Measurements from ENCODE around the gene TREML4. TPM values are rescaled to one million over a fixed set of nuclear protein-coding genes. Genes with fewer than 3 reads are reported as not detected.

Gene TREML4
- total RNA-seq, 2 donors from 2014 or later = not detected

- DNase-seq (ENCODE audit: low spot score) = peak; percentile 32
- Histone ChIP-seq H3K27me3 (no peaks in the 10 kb centered on the region), H3K36me3 (no peaks in the 10 kb centered on the region), H3K27ac (no peak overlapping the region), H3K9me3 (peaks cover 0 to 9% of the 10 kb centered on the region in 2 donors), H3K4me1 (no peaks in the 10 kb centered on the region), H3K4me3 (no peak overlapping the region)
- TF ChIP-seq, protein P1, sequence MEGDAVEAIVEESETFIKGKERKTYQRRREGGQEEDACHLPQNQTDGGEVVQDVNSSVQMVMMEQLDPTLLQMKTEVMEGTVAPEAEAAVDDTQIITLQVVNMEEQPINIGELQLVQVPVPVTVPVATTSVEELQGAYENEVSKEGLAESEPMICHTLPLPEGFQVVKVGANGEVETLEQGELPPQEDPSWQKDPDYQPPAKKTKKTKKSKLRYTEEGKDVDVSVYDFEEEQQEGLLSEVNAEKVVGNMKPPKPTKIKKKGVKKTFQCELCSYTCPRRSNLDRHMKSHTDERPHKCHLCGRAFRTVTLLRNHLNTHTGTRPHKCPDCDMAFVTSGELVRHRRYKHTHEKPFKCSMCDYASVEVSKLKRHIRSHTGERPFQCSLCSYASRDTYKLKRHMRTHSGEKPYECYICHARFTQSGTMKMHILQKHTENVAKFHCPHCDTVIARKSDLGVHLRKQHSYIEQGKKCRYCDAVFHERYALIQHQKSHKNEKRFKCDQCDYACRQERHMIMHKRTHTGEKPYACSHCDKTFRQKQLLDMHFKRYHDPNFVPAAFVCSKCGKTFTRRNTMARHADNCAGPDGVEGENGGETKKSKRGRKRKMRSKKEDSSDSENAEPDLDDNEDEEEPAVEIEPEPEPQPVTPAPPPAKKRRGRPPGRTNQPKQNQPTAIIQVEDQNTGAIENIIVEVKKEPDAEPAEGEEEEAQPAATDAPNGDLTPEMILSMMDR (IDR thresholded peaks at IDR 0.05) = no peak
These were observed 34.9 kb upstream of the TREML4 start for GRCh38 chr6:41193171-41193734.

DNA sequence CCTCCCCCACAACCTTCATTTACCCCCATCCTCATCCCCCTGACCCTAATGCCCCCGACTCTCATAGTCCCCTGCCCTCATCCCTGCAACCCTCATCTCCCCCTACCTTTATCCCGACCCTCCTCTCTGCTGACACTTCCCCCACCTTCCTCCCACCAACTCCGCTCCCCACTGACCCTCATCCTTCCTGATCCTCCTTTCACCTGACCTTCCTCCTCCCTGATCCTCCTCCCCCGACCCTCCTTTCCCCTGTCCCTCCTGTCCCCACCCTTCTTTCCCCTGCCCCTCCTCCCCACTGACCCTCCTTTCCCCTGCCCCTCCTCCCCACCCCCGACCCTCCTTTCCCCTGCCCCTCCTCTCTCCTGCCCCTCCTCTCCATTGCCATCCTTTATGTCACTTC is 34.3 kb upstream of the TREML4 start:
- no peaks in the 10 kb centered on the region for H3K27me3 ChIP-seq
- peaks cover 0 to 9% of the 10 kb centered on the region in 2 donors for H3K9me3 ChIP-seq
- no peak overlapping the region for H3K27ac ChIP-seq
- no peaks in the 10 kb centered on the region for H3K36me3 ChIP-seq
- TF ChIP-seq, protein P1 (IDR thresholded peaks at IDR 0.05) = no peak
- no peaks in the 10 kb centered on the region for H3K4me1 ChIP-seq
- peak; percentile 2 for DNase-seq (ENCODE audit: low spot score)
- no peak overlapping the region for H3K4me3 ChIP-seq

DNA sequence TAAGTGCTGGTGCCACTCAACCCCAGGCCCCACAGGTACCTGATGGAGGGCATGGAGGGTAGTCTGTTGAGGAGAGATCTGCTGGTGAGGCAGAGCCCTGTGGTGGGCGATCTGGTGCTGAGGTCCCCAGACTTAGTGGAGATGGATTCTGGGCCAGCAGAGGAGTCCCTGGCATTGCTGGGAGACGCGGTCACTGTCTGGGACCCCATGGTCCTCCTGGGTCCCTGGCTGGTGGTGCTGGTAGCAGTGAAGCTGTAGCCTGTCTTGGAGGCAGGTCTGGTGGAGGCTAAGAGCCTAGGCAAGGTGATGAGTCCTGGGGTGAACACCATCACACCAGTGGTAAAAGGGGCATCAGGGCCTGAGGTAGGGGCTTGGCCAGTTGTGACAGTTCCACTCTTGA is 33.8 kb upstream of the TREML4 start:
- no peaks in the 10 kb centered on the region for H3K4me1 ChIP-seq
- H3K27ac ChIP-seq = no peak overlapping the region
- H3K27me3 ChIP-seq = no peaks in the 10 kb centered on the region
- TF ChIP-seq, protein P1 (IDR thresholded peaks at IDR 0.05) = no peak
- no peak for DNase-seq (ENCODE audit: low spot score)
- H3K9me3 ChIP-seq = peaks cover 0 to 9% of the 10 kb centered on the region in 2 donors
- H3K4me3 ChIP-seq = no peak overlapping the region
- no peaks in the 10 kb centered on the region for H3K36me3 ChIP-seq

DNA sequence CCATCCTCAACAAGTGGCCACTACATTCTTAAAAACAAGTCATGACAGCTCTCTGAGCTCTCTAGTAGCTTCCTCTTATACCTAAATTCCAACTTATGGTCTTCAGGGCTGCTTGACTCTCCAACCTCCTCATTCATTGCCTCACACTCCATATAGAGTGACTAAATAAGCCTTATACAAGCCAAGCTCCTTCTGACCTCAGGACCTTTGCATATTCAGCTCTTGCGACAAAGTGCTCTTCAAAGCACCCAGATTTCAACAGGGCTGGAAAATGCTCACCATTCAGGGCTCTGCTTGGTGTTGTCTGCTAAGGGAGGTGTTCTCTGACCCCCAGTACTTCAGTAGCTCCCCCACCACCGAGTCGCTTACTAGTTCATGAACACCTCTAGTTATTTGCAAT is 30.9 kb upstream of the TREML4 start:
- Histone ChIP-seq H3K4me1 (no peaks in the 10 kb centered on the region), H3K9me3 (no peaks in the 10 kb centered on the region), H3K36me3 (no peaks in the 10 kb centered on the region), H3K27me3 (no peaks in the 10 kb centered on the region), H3K4me3 (no peak overlapping the region), H3K27ac (no peak overlapping the region)
- TF ChIP-seq, protein P1 (IDR thresholded peaks at IDR 0.05) = no peak
- DNase-seq (ENCODE audit: low spot score) = peak; percentile 32

GRCh38 chr6:41199552-41200246 is 28.4 kb upstream of the TREML4 start:
- Histone ChIP-seq H3K9me3 (no peaks in the 10 kb centered on the region), H3K27me3 (no peaks in the 10 kb centered on the region), H3K36me3 (no peaks in the 10 kb centered on the region), H3K4me3 (no peak overlapping the region), H3K27ac (no peak overlapping the region), H3K4me1 (no peaks in the 10 kb centered on the region)
- TF ChIP-seq, protein P1 (IDR thresholded peaks at IDR 0.05) = no peak
- DNase-seq (ENCODE audit: low spot score) = no peak

All from right atrium auricular region (tissue), 2 donors.